GM12865 (cell line): ENCODE data around the gene FBXO31.

Experiments used
- DNase-seq: peaks from one replicate; pipeline ENCODE4 v3.0.0; 2010; ENCODE audit warnings: low read depth
- H3K4me3 ChIP-seq: 2 replicates; pipeline ENCODE4 v1.5.1; 2011; ENCODE audit warnings: mild to moderate bottlenecking, low read depth, low read length, control low read depth
- TF ChIP-seq, protein P1 (sequence below): IDR thresholded peaks from 2 replicates; pipeline ENCODE4 v1.5.1; 2011; ENCODE audit warnings: low read length, control low read depth, low read depth, inconsistent platforms; ENCODE audit not compliant: insufficient read depth; ENCODE audit errors: missing control alignments

FBXO31 gene

DNA sequence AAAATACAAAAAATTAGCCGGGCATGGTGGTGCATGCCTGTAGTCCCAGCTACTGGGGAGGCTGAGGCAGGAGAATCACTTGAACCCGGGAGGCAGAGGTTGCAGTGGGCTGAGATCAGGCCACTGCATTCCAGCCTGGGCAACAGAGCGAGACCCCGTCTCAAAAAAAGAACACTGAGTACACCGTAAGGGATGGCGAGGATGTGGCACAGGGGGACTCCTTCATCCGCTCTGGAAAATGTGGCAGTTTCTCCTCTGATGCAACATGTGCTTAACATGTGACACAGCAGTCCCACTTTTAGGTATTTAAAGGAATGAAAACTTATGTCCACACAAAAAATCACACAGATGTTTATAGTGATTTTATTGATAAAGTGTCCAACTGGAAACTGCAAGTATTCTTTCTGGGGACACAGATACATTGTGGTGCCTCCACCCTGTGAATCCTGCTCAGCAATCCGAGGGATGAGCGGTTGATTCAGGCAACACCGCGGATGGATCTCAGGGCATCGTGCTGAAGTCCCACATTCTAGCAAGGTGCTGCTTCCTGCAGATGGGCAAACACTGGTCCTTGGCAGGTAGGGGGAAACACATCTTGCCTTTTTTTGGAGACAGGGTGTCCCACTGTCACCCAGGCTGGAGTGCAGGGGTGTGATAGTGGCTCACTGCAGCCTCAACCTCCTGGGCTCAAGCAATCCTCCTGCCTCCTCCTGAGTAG lies 62.9 kb downstream of the FBXO31 start:
- no peak for DNase-seq
- TF ChIP-seq, protein P1, sequence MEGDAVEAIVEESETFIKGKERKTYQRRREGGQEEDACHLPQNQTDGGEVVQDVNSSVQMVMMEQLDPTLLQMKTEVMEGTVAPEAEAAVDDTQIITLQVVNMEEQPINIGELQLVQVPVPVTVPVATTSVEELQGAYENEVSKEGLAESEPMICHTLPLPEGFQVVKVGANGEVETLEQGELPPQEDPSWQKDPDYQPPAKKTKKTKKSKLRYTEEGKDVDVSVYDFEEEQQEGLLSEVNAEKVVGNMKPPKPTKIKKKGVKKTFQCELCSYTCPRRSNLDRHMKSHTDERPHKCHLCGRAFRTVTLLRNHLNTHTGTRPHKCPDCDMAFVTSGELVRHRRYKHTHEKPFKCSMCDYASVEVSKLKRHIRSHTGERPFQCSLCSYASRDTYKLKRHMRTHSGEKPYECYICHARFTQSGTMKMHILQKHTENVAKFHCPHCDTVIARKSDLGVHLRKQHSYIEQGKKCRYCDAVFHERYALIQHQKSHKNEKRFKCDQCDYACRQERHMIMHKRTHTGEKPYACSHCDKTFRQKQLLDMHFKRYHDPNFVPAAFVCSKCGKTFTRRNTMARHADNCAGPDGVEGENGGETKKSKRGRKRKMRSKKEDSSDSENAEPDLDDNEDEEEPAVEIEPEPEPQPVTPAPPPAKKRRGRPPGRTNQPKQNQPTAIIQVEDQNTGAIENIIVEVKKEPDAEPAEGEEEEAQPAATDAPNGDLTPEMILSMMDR: no peak
- H3K4me3 ChIP-seq: no peak overlapping the region

DNA sequence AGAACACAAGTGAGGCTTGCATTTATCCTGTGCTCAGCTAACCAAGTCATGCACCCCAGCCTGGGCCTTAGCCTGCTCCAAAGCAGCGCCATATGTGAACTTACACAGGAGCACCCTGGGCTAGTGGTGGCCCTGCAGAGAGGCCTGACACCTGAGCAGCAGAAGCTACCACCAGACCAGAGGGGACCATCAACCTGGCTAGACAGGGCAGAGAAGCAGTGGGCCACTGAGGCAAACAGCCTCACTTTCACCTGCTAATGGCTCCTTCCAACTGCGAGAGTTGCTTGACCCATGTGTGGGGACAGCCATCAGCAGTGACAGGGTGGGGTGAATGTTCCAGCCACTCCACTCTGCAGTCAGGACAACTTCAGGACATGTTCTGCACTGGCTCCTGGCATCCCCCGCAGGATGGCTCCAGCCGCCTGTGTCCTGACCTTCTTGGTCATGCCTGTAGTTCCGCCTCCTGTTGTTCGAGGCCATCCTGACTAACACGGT lies 63.5 kb downstream of the FBXO31 start:
- DNase-seq: no peak
- H3K4me3 ChIP-seq: no peak overlapping the region
- TF ChIP-seq, protein P1: no peak

DNA sequence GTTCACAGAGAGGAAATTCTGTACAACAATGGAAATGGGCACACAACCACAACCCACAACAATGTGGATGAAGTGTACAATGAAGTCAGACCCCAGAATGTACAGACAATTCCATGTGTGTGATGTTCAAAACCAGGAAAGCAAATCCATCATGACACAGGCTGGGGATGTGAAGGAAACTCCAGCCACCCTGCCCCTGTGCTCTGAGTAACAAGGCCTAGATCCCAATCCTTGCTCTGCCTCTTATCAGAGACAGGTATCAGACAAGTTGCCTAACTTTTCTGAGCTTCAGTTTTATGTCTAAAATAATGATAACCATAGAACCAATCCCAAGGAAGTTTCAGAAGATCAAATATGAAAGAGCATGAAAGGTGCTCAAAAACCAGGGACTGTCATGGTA lies 64.6 kb downstream of the FBXO31 start:
- no peak for DNase-seq
- no peak overlapping the region for H3K4me3 ChIP-seq
- TF ChIP-seq, protein P1: no peak

DNA sequence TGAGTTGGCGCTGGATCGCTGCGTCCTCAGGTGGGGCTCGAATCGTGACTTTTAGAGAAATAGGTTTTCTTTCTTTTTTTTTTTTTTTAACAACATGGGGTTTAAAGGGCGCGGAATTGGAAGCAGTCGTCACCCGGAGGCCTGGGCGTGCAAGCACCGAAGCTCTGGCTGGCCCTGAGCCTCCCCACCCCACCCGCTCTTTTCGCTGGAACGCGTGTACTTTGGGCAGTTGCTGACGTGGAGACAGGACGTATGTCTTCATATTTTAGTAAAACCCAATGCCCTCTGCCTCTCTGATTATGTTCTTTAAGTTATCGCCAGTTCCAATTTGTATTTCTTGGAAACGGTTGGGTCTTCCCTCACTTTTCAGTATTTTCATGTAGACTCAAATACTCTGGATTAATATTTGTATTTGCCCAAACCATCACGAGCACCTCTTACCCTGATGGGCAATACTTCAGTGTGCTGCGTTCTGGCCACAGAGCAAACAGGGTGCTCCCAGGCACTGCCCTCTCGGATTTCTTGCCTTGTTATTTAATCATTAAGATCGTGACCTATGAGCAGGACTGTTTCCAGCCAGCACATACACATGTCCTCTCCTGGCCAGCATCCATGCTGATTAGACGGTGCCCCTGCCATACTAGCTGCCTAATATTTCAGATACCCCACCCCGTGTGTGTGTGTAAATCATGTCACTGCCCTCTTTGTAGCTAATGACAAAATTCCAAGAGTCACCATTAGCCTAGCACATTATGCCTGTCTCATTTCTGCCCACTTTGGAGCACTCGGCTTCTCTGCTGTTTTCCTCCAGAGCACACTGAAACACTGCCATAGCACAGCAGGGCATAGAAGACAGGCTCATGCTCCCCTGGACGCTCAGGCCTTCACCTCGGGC lies 65.6 kb downstream of the FBXO31 start:
- peak overlapping the region; percentile 84 for H3K4me3 ChIP-seq
- peak; percentile 69 for DNase-seq
- TF ChIP-seq, protein P1: no peak

DNA sequence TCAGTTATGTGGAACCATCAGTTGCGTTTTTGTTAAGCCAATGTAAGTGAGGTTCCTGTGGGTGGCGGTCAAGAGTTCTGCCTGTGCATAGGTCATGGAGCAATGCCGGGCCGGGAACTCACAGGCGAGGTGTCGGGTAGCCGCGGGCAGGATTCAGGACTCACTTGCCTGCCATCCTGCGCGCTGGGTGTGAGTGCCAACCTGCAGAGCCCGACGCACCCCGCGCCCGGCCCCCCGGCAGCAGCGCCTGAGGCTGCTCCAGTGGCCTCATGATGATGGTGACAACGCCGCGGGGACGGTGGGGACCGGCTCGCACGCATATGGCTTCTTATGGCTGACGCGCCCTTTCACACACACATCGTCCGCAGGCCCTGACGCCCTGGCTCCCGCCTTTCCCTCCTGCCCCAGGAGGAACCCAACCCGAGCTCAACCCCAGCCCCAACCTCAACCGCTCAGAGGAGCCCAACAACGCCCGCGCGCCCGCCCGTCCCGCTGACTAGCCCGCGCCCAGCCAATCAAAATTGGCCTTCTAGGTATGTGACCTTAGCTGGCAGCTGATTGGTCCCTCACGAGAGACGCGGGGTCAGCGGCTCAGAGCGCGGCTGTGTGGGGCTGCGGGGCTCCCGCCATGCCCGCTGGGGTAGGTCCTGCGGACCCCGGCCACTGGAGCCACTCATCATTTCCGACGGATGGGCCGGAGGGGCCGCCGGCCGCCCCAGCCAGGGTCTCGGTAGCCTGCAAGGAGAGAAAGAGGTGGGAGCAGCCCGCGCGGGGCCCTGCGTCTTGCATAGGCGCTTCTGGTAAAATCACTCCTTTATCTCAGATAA lies 66.4 kb downstream of the FBXO31 start, which contains the start of gene C16orf95:
Gene C16orf95 (minus strand): TSS at position 470 of the 827 bp plus-strand sequence. CDS start 150 bp downstream, at position 320.
- TF ChIP-seq, protein P1: peak; percentile 71
- peak; percentile 96 for DNase-seq
- peak within 1 kb of the TSS; percentile 84 for H3K4me3 ChIP-seq

DNA sequence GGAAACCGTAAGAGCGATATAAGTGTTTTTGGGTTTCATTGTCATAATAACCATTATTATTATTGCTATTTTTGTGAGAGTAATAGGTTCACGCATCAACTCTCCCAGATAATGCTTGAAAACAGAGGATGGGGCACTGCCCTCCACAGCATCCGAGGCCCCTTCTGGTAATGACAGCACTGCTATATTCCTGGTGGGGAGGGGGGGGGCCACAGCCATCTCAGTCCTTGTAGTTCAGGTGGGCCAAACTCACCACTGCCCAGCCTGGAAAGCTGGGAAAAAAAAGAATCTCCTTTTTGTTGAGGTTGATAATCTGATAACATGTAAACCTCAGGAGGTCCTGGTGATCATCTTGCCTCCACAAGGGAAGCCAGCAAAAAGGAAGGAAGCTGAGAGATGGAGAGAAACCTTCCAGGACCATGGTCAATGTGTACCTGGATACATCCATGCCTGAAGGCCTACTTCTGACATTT lies 67.1 kb downstream of the FBXO31 start:
- TF ChIP-seq, protein P1: no peak
- H3K4me3 ChIP-seq: peak overlapping the region; percentile 84
- DNase-seq: no peak
